ENCODE results near the gene DDX27. TPM values are rescaled to one million over a fixed set of nuclear protein-coding genes. Genes with fewer than 3 reads are reported as not detected.
A peak's percentile ranks its signal among the peaks of the same experiment; 100 is the strongest.

Gene DDX27
- total RNA-seq, 1 donor from 2014 or later, result 30.5 TPM

DNA sequence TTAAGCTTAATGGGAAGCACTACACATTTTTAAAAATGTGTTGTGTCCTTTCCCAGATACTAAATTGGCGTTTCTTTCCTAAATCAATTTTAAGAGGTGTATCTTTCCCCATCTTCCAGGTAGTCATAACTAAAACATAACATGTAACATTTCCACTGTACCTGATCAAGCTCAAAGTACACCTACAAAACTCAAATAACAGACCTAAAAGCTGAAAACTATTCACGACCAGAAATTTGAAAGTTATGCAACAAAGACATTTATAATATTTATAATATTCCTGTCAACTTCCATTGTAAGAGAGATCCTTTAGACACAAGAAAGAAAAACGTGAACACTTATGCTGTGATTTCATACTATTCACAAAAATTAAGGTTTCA lies 34.5 kb upstream of the DDX27 start:
- no peaks in the 10 kb centered on the region for H3K36me3 Mint-ChIP-seq (ENCODE audit: unreplicated experiment)
- H3K4me1 Mint-ChIP-seq (ENCODE audit: unreplicated experiment), result peaks cover 37% of the 10 kb centered on the region
- no peak overlapping the region for H3K4me3 Mint-ChIP-seq (ENCODE audit: unreplicated experiment)

GRCh38 chr20:49185071-49185761 lies 34.0 kb upstream of the DDX27 start:
- Mint-ChIP-seq H3K4me1 (ENCODE audit: unreplicated experiment) (peaks cover 31% of the 10 kb centered on the region), H3K4me3 (ENCODE audit: unreplicated experiment) (no peak overlapping the region), H3K36me3 (ENCODE audit: unreplicated experiment) (no peaks in the 10 kb centered on the region), H3K27ac (ENCODE audit: unreplicated experiment) (peak overlapping the region; percentile 23), H3K9me3 (ENCODE audit: unreplicated experiment) (no peaks in the 10 kb centered on the region), H3K27me3 (ENCODE audit: unreplicated experiment) (peaks cover 3% of the 10 kb centered on the region)
- DNase-seq (ENCODE audit: extremely low spot score, unreplicated experiment), result no peak
- TF ChIP-seq CTCF (IDR thresholded peaks at IDR 0.05), result no peak

More for the DNA sequence above, 34.5 kb upstream of the DDX27 start:
- DNase-seq (ENCODE audit: extremely low spot score, unreplicated experiment), result no peak
- TF ChIP-seq CTCF (IDR thresholded peaks at IDR 0.05), result no peak
- Mint-ChIP-seq H3K27me3 (ENCODE audit: unreplicated experiment) (peaks cover under 1% of the 10 kb centered on the region), H3K27ac (ENCODE audit: unreplicated experiment) (no peak overlapping the region), H3K9me3 (ENCODE audit: unreplicated experiment) (no peaks in the 10 kb centered on the region)

GRCh38 chr20:49186535-49187329 lies 32.5 kb upstream of the DDX27 start:
- no peak for TF ChIP-seq CTCF (IDR thresholded peaks at IDR 0.05)
- no peaks in the 10 kb centered on the region for H3K36me3 Mint-ChIP-seq (ENCODE audit: unreplicated experiment)
- DNase-seq (ENCODE audit: extremely low spot score, unreplicated experiment), result peak; percentile 76
- H3K9me3 Mint-ChIP-seq (ENCODE audit: unreplicated experiment), result no peaks in the 10 kb centered on the region
- peak overlapping the region; percentile 85 for H3K4me3 Mint-ChIP-seq (ENCODE audit: unreplicated experiment)
- peak overlapping the region; percentile 85 for H3K27ac Mint-ChIP-seq (ENCODE audit: unreplicated experiment)
- H3K4me1 Mint-ChIP-seq (ENCODE audit: unreplicated experiment), result peaks cover 28% of the 10 kb centered on the region
- peaks cover 3% of the 10 kb centered on the region for H3K27me3 Mint-ChIP-seq (ENCODE audit: unreplicated experiment)

- Mint-ChIP-seq H3K27ac (ENCODE audit: unreplicated experiment) (peak overlapping the region; percentile 85), H3K27me3 (ENCODE audit: unreplicated experiment) (peaks cover 3% of the 10 kb centered on the region), H3K9me3 (ENCODE audit: unreplicated experiment) (no peaks in the 10 kb centered on the region), H3K36me3 (ENCODE audit: unreplicated experiment) (no peaks in the 10 kb centered on the region), H3K4me1 (ENCODE audit: unreplicated experiment) (peaks cover 26% of the 10 kb centered on the region), H3K4me3 (ENCODE audit: unreplicated experiment) (peak overlapping the region; percentile 85)
- DNase-seq (ENCODE audit: extremely low spot score, unreplicated experiment), result no peak
- no peak for TF ChIP-seq CTCF (IDR thresholded peaks at IDR 0.05)
Observed at GRCh38 chr20:49187330-49187850, 31.8 kb upstream of the DDX27 start.

All from osteocyte (in vitro differentiated cells).